PC-9 (cell line): ENCODE results near the gene KCNA2. TPM values are rescaled to one million over a fixed set of nuclear protein-coding genes. Genes with fewer than 3 reads are reported as not detected.
A peak's percentile ranks its signal among the peaks of the same experiment; 100 is the strongest.

Experiments
- BruUV-seq: library from RNA; stranded (reverse); fragments of 400-500 nt; replicated peaks from 2 replicates; lab custom pipeline; 2021; lab: Mats Ljungman, UMichigan
- CTCF ChIA-PET: fragments of 300-600 bp; sonication (Branson Sonifier 250); formaldehyde crosslinking; loops from one replicate; lab custom pipeline; 2022; ENCODE audit warnings: antibody characterized with exemption; lab: Charles Lee
- POLR2A ChIA-PET: fragments of 300-600 bp; sonication (Branson Sonifier 250); formaldehyde crosslinking; loops from one replicate; lab custom pipeline; 2022; ENCODE audit warnings: antibody characterized with exemption; ENCODE audit not compliant: unreplicated experiment; lab: Charles Lee
- DNase-seq, 2 experiments: peaks; one replicate each; pipeline versions ENCODE4 v3.0.0 to v3.0.0-alpha.2; 2015 to 2022; ENCODE audit warnings: mixed read lengths in 1 of 2
- H2AFZ ChIP-seq: fragments of 200-600 bp; sonication (generic); 2 replicates; pipeline ENCODE4 v1.8.1; 2017; ENCODE audit warnings: antibody characterized with exemption
- H3F3A ChIP-seq: fragments of 200-600 bp; sonication (generic); 2 replicates; pipeline ENCODE4 v1.8.1; 2017; ENCODE audit warnings: antibody characterized with exemption, mild to moderate bottlenecking, low read depth; ENCODE audit not compliant: insufficient read depth
- H3K27ac ChIP-seq: fragments of 200-600 bp; sonication (generic); 2 replicates; pipeline ENCODE4 v1.6.1; 2016; ENCODE audit warnings: mixed run types
- H3K27me3 ChIP-seq: fragments of 200-600 bp; sonication (generic); 2 replicates; pipeline ENCODE4 v1.6.1; 2016; ENCODE audit warnings: low read depth, mixed run types; ENCODE audit not compliant: insufficient read depth
- H3K36me3 ChIP-seq: fragments of 200-600 bp; sonication (generic); 2 replicates; pipeline ENCODE4 v1.6.1; 2016; ENCODE audit warnings: low read depth, mixed run types
- H3K4me1 ChIP-seq: fragments of 200-600 bp; sonication (generic); replicated peaks from 2 replicates; pipeline ENCODE4 v1.6.1; 2016; ENCODE audit warnings: mixed run types; ENCODE audit not compliant: insufficient read depth
- H3K4me2 ChIP-seq: fragments of 200-600 bp; sonication (generic); 2 replicates; pipeline ENCODE4 v1.6.1; 2017; ENCODE audit warnings: mixed run types
- H3K4me3 ChIP-seq: fragments of 200-600 bp; sonication (generic); 2 replicates; pipeline ENCODE4 v1.6.1; 2016; ENCODE audit warnings: mixed run types
- H3K79me2 ChIP-seq: fragments of 200-600 bp; sonication (generic); 2 replicates; pipeline ENCODE4 v1.6.1; 2017; ENCODE audit warnings: low read depth, mixed run types
- H3K9me2 ChIP-seq: fragments of 200-600 bp; sonication (generic); 2 replicates; pipeline ENCODE4 v1.8.1; 2017; ENCODE audit warnings: mild to moderate bottlenecking; ENCODE audit not compliant: insufficient read depth
- H3K9me3 ChIP-seq: fragments of 200-600 bp; sonication (generic); 2 replicates; pipeline ENCODE4 v1.8.1; 2016; ENCODE audit warnings: low read depth; ENCODE audit not compliant: insufficient read depth
- H4K20me1 ChIP-seq: fragments of 200-600 bp; sonication (generic); 2 replicates; pipeline ENCODE4 v1.8.1; 2017; ENCODE audit not compliant: insufficient read depth
- CTCF ChIP-seq: fragments of 200-600 bp; sonication (generic); conservative IDR thresholded peaks from 2 replicates; pipeline ENCODE4 v1.6.1; 2017; ENCODE audit warnings: mixed run types, antibody characterized with exemption, mild to moderate bottlenecking, moderate library complexity
- EZH2 ChIP-seq: fragments of 200-600 bp; sonication (generic); IDR thresholded peaks from 2 replicates; pipeline ENCODE4 v1.8.0; 2017; ENCODE audit warnings: antibody characterized with exemption, low read depth
- intact Hi-C: fragments of 100-400 bp; cut with micrococcal nuclease; formaldehyde crosslinking; loops from one replicate; pipeline ENCODE4 v1.10.0; 2022; ENCODE audit not compliant: unreplicated experiment
- total RNA-seq: library from RNA; stranded (reverse); gene quantifications from 2 replicates; pipeline ENCODE4 v1.2.3, GENCODE V29; 2021

The KCNA2 gene
- total RNA-seq, 1 experiment from 2014 or later, result not detected

DNA sequence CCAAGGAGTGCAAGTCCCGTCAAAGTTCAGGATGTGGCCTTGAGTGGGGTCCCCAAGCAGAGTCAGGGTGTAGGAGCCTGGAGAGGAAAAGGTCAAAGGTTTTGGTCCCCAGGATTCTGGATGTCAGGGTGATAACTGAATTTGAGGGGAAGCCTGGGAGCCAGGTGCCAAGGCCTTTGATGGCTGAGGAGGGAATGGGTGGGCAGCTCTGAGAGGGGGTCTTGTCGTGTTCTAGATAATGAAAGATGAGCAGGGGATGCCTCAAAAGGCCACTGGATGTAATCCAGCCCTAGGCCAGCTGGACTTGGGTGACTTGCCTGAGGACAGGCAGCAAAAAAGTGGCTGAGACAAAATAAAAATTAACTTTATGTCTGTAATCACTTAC, 27.5 kb upstream of the KCNA2 start:
- CTCF ChIA-PET, result no interaction called here
- BruUV-seq, result no TSS peak
- DNase-seq, result no peak

DNA sequence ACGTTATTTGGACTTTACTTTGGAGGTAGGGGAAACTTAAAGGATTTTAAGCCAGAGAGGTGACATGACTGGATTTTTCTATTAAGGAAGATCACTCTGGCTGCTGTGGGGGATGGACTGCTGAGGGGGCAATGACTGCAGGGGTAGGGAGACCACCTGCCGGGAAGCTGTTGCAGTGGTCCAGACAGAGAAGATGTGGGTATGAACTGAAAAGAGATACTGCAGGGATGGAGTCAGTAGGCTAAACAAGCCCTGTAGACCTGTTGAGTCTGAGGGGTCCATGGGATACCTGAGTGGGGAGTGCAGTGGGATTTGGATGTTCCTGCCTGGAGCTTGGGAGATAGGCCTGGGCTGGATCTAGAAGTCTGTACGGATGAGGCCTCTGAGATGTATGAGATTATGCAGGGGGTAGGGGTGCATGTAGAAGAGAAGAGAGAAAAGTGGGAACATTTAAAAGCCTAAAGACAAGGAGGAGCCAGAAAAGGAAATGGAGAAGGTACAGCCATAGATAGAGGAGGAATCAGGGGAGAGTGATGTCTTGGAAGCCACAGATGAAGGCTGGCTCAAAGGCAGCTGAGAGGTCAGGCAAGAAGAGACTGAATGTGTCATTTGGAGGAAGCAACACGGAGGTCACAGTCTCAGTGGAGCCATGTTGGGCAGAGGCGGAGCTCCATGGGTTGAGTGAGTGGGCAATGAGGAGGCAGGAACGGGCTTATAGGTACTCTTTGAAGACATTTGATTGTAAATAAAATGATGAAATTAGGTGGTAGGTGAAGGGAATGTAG, 25.9 kb upstream of the KCNA2 start:
- Histone ChIP-seq H3K9me3 (no peaks in the 10 kb centered on the region), H3K4me2 (no peak overlapping the region), H3K79me2 (no peaks in the 10 kb centered on the region), H4K20me1 (no peaks in the 10 kb centered on the region), H3K9me2 (no peaks in the 10 kb centered on the region), H2AFZ (no peak overlapping the region), H3K4me3 (no peak overlapping the region), H3K27ac (no peak overlapping the region), H3F3A (no peaks in the 10 kb centered on the region), H3K36me3 (no peaks in the 10 kb centered on the region), H3K4me1 (no peaks in the 10 kb centered on the region), H3K27me3 (no peaks in the 10 kb centered on the region)
- ChIA-PET CTCF (interaction anchor here (0.6 kb wide), 1 partner anchor 151 kb away, joined by 3 read pairs; no protein-coding TSS in a partner anchor), POLR2A (no interaction called here)
- TF ChIP-seq EZH2, result no peak
- TF ChIP-seq CTCF, result no peak
- no TSS peak for BruUV-seq
- DNase-seq, result no peak
- intact Hi-C loops, result loop anchor here (2.0 to 5.0 kb wide), 2 partner anchors 139 to 150 kb away; no protein-coding TSS in a partner anchor

More for the DNA sequence above, 27.5 kb upstream of the KCNA2 start:
- Histone ChIP-seq H2AFZ (no peak overlapping the region), H3K4me3 (no peak overlapping the region), H3K4me1 (no peaks in the 10 kb centered on the region), H3K27me3 (no peaks in the 10 kb centered on the region), H3K36me3 (no peaks in the 10 kb centered on the region), H4K20me1 (no peaks in the 10 kb centered on the region), H3K9me3 (no peaks in the 10 kb centered on the region), H3F3A (no peaks in the 10 kb centered on the region), H3K4me2 (no peak overlapping the region), H3K79me2 (no peaks in the 10 kb centered on the region), H3K27ac (no peak overlapping the region), H3K9me2 (no peaks in the 10 kb centered on the region)
- TF ChIP-seq CTCF (no peak), EZH2 (no peak)
- POLR2A ChIA-PET, result no interaction called here
- intact Hi-C loops, result loop anchor here (2.0 to 5.0 kb wide), 2 partner anchors 137 to 149 kb away; no protein-coding TSS in a partner anchor

GRCh38 chr1:110630839-110631663, 24.9 kb upstream of the KCNA2 start:
- BruUV-seq, result no TSS peak
- no peaks in the 10 kb centered on the region for H3K9me3 ChIP-seq
- no peaks in the 10 kb centered on the region for H4K20me1 ChIP-seq
- no peaks in the 10 kb centered on the region for H3K79me2 ChIP-seq
- no peak for TF ChIP-seq EZH2
- peak; percentile 89 for TF ChIP-seq CTCF
- H3K27me3 ChIP-seq, result no peaks in the 10 kb centered on the region
- H3K36me3 ChIP-seq, result no peaks in the 10 kb centered on the region
- H3K4me2 ChIP-seq, result no peak overlapping the region
- CTCF ChIA-PET, result interaction anchor here (0.6 kb wide), 1 partner anchor 152 kb away, joined by 3 read pairs; no protein-coding TSS in a partner anchor
- POLR2A ChIA-PET, result no interaction called here
- peak; percentile 58 to 63 for DNase-seq
- no peaks in the 10 kb centered on the region for H3K9me2 ChIP-seq
- H3K4me3 ChIP-seq, result no peak overlapping the region
- H3F3A ChIP-seq, result no peaks in the 10 kb centered on the region
- no peaks in the 10 kb centered on the region for H3K4me1 ChIP-seq
- H2AFZ ChIP-seq, result no peak overlapping the region
- intact Hi-C loops, result loop anchor here (1.0 to 5.0 kb wide), 2 partner anchors 135 to 151 kb away; no protein-coding TSS in a partner anchor
- H3K27ac ChIP-seq, result no peak overlapping the region
